MCF 10A (cell line): Measurements from ENCODE around the gene LRRTM1. TPM values are rescaled to one million over a fixed set of nuclear protein-coding genes. Genes with fewer than 3 reads are reported as not detected.

Experiments used
- BruUV-seq: library from RNA; stranded (reverse); fragments of 400-500 nt; replicated peaks from 2 replicates; lab custom pipeline; 2021; lab: Mats Ljungman, UMichigan
- CTCF ChIA-PET: fragments of 300-600 bp; sonication (Branson Sonifier 250); formaldehyde crosslinking; extraction: SDS; loops from one replicate; lab custom pipeline; 2021; ENCODE audit warnings: antibody characterized with exemption, inconsistent platforms; lab: Yijun Ruan, JAX
- POLR2A ChIA-PET: fragments of 300-600, 350-650 bp; sonication (Branson Sonifier 250); formaldehyde crosslinking; extraction: SDS; loops from one replicate; lab custom pipeline; 2020; ENCODE audit warnings: antibody characterized with exemption, inconsistent platforms; lab: Yijun Ruan, JAX
- DNase-seq: peaks from one replicate; pipeline ENCODE4 v3.0.0-alpha.2; 2018; ENCODE audit not compliant: unreplicated experiment
- H3K27ac Mint-ChIP-seq: one replicate; pipeline ENCODE4 v1.8.0; 2022; ENCODE audit warnings: mild to moderate bottlenecking, low read depth, mixed read lengths; ENCODE audit not compliant: unreplicated experiment
- H3K27me3 Mint-ChIP-seq: one replicate; pipeline ENCODE4 v1.8.0; 2022; ENCODE audit warnings: mixed read lengths; ENCODE audit not compliant: insufficient read depth, unreplicated experiment
- H3K36me3 Mint-ChIP-seq: one replicate; pipeline ENCODE4 v1.8.0; 2022; ENCODE audit warnings: mild to moderate bottlenecking, moderate library complexity, mixed read lengths; ENCODE audit not compliant: insufficient read depth, unreplicated experiment
- H3K4me1 Mint-ChIP-seq: one replicate; pipeline ENCODE4 v1.8.0; 2022; ENCODE audit warnings: mixed read lengths; ENCODE audit not compliant: insufficient read depth, unreplicated experiment
- H3K4me3 Mint-ChIP-seq: one replicate; pipeline ENCODE4 v1.8.0; 2022; ENCODE audit warnings: mild to moderate bottlenecking, moderate library complexity, mixed read lengths; ENCODE audit not compliant: unreplicated experiment
- H3K9me3 Mint-ChIP-seq: one replicate; pipeline ENCODE4 v1.8.0; 2022; ENCODE audit warnings: mixed read lengths; ENCODE audit not compliant: unreplicated experiment
- intact Hi-C: fragments of 100-400 bp; cut with micrococcal nuclease; formaldehyde crosslinking; loops from 2 replicates; pipeline ENCODE4 v1.14.1; 2022
- total RNA-seq: library from RNA; stranded (reverse); gene quantifications from 2 replicates; pipeline ENCODE4 v1.2.3, GENCODE V29; 2022
- TF ChIP-seq, protein P1 (sequence below): fragments of 200-600 bp; IDR thresholded peaks from one replicate; pipeline ENCODE4 v1.8.0; 2022; ENCODE audit warnings: antibody characterized with exemption, mild to moderate bottlenecking; ENCODE audit not compliant: unreplicated experiment

Gene LRRTM1
- total RNA-seq, 1 experiment from 2014 or later = not detected

DNA sequence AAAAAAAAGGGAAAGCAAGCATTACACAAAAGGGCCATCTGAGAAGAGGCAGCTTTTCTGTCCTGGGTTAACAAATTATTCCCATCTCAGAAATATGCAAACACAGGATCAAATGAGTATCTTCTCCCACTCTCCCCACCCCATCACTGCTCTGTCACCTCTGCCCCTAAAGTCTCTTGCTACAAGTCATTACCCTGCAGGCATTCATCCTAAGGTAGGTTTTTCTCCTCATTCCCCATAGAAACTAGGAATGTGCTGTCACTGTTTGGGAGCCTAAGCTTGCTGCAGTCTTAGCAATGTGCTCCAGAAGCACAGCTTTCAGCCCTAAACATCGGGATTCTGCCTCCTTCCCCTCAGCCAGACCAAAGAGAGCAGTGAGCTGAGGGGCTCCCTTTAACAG is 3.6 kb downstream of the LRRTM1 start:
- POLR2A ChIA-PET = no interaction called here
- no peaks in the 10 kb centered on the region for H3K36me3 Mint-ChIP-seq
- no TSS peak for BruUV-seq
- CTCF ChIA-PET = interaction anchor here (0.6 to 0.9 kb wide), 2 partner anchors 58 to 227 kb away, joined by 3 to 4 read pairs; no protein-coding TSS in a partner anchor
- H3K4me1 Mint-ChIP-seq = no peaks in the 10 kb centered on the region
- no peaks in the 10 kb centered on the region for H3K9me3 Mint-ChIP-seq
- H3K4me3 Mint-ChIP-seq = no peak overlapping the region
- no peak for DNase-seq
- intact Hi-C loops = no loop called here
- peaks cover 11% of the 10 kb centered on the region for H3K27me3 Mint-ChIP-seq
- no peak overlapping the region for H3K27ac Mint-ChIP-seq
- TF ChIP-seq, protein P1, sequence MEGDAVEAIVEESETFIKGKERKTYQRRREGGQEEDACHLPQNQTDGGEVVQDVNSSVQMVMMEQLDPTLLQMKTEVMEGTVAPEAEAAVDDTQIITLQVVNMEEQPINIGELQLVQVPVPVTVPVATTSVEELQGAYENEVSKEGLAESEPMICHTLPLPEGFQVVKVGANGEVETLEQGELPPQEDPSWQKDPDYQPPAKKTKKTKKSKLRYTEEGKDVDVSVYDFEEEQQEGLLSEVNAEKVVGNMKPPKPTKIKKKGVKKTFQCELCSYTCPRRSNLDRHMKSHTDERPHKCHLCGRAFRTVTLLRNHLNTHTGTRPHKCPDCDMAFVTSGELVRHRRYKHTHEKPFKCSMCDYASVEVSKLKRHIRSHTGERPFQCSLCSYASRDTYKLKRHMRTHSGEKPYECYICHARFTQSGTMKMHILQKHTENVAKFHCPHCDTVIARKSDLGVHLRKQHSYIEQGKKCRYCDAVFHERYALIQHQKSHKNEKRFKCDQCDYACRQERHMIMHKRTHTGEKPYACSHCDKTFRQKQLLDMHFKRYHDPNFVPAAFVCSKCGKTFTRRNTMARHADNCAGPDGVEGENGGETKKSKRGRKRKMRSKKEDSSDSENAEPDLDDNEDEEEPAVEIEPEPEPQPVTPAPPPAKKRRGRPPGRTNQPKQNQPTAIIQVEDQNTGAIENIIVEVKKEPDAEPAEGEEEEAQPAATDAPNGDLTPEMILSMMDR = no peak

DNA sequence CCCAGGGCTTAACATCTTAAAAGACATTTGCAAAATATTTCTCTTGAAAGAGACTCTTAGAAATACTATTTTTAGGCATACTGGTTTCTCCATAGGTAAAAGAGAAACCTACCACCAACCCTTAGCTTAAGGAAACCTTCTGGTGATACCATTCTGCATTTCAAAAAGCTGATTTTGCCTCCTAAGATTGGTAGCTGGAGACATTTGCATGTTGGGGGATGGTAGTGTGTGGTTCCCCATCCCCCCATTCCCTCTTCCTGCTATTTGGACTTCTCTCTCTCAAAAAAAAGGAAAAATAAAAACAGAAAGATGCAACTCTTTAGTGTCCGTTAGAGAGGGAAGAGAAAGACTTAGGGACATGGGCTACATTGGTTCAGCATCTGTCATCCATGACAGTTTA is 4.2 kb downstream of the LRRTM1 start:
- Mint-ChIP-seq H3K27ac (no peak overlapping the region), H3K36me3 (no peaks in the 10 kb centered on the region), H3K4me1 (no peaks in the 10 kb centered on the region), H3K9me3 (no peaks in the 10 kb centered on the region), H3K27me3 (peaks cover 11% of the 10 kb centered on the region), H3K4me3 (no peak overlapping the region)
- CTCF ChIA-PET = no interaction called here
- DNase-seq = no peak
- no TSS peak for BruUV-seq
- TF ChIP-seq, protein P1 = no peak
- POLR2A ChIA-PET = interaction anchor here (0.6 kb wide), 1 partner anchor 45 kb away, joined by 5 read pairs; no protein-coding TSS in a partner anchor
- intact Hi-C loops = no loop called here

DNA sequence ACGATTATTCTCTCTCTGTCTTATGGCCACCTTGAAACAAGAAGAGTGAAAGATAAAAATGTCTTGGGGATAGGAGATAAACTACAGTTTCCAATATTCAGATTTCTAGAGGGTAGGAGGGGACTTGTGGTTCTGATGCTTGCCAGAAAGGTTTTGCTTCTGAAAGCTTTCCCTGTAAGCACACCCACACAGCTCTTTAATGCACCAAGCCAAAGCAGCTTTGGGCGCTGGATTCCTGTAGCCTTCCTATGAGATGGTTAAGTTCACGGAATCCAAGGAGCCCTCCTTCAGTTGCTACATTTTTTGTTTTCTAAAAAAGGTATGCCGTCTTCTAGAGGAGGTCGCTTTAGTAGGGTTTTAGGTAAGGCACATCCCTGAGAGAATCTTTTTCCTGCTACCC is 4.9 kb downstream of the LRRTM1 start:
- Mint-ChIP-seq H3K4me1 (no peaks in the 10 kb centered on the region), H3K4me3 (no peak overlapping the region), H3K9me3 (no peaks in the 10 kb centered on the region), H3K27me3 (peaks cover 11% of the 10 kb centered on the region), H3K36me3 (no peaks in the 10 kb centered on the region), H3K27ac (no peak overlapping the region)
- intact Hi-C loops = no loop called here
- TF ChIP-seq, protein P1 = no peak
- no peak for DNase-seq
- ChIA-PET POLR2A (interaction anchor here (0.6 to 0.8 kb wide), 2 partner anchors 46 to 573 kb away, joined by 3 to 5 read pairs; no protein-coding TSS in a partner anchor), CTCF (interaction anchor here (0.5 kb wide), 1 partner anchor 296 kb away, joined by 3 read pairs; no protein-coding TSS in a partner anchor)
- BruUV-seq = no TSS peak

DNA sequence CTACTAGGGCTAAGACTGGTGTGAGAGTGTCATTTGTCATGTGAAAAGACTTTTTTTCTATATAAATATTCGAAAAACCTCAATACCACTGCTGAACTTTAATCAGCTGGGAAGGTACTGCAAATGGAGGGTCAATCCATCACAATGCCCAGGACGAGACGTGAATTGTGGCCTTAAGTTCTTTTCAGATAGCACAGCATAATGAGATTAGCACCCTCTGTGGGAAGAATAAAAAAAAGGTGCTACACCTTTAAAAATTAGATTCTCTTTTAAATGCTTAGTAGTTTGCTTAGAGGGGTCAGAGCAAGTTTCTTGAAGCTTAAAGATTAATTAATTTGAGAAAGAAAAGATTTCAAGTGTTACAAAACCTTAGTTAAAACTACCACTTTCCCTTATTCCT is 5.6 kb downstream of the LRRTM1 start:
- TF ChIP-seq, protein P1 = no peak
- peaks cover 11% of the 10 kb centered on the region for H3K27me3 Mint-ChIP-seq
- H3K4me1 Mint-ChIP-seq = no peaks in the 10 kb centered on the region
- no peak overlapping the region for H3K27ac Mint-ChIP-seq
- no peak for DNase-seq
- ChIA-PET CTCF (interaction anchor here (0.5 to 0.7 kb wide), 2 partner anchors 296 to 447 kb away, joined by 3 read pairs; no protein-coding TSS in a partner anchor), POLR2A (interaction anchor here (0.6 to 0.8 kb wide), 2 partner anchors 574 to 1307 kb away, joined by 3 read pairs; no protein-coding TSS in a partner anchor)
- no peaks in the 10 kb centered on the region for H3K36me3 Mint-ChIP-seq
- BruUV-seq = no TSS peak
- H3K4me3 Mint-ChIP-seq = no peak overlapping the region
- intact Hi-C loops = no loop called here
- H3K9me3 Mint-ChIP-seq = no peaks in the 10 kb centered on the region
